HG03439 (cell line): ENCODE measurements around the gene C1R.

Source experiments
- ATAC-seq: cut with Tn5 transposase; IDR thresholded peaks from one replicate; pipeline ENCODE4 v1.9.1; 2021; ENCODE audit warnings: mild to moderate bottlenecking, moderate library complexity; ENCODE audit not compliant: unreplicated experiment

Gene C1R

GRCh38 chr12:7100239-7100638 lies 8.0 kb upstream of the C1R start:
- ATAC-seq: no peak

GRCh38 chr12:7099290-7099996 lies 7.2 kb upstream of the C1R start:
- no peak for ATAC-seq

GRCh38 chr12:7096979-7097378 lies 4.7 kb upstream of the C1R start:
- no peak for ATAC-seq

- ATAC-seq: no peak
Measured at GRCh38 chr12:7096006-7096932, 4.0 kb upstream of the C1R start.

GRCh38 chr12:7093892-7094291 lies 1.6 kb upstream of the C1R start:
- ATAC-seq: no peak

GRCh38 chr12:7093486-7093885 lies 1.2 kb upstream of the C1R start:
- ATAC-seq: no peak

GRCh38 chr12:7092986-7093460 lies 778 bp upstream of the C1R start:
- ATAC-seq: no peak

- ATAC-seq: no peak
Measured at GRCh38 chr12:7091660-7092228, 501 bp downstream of the C1R start.

GRCh38 chr12:7091171-7091570 lies 1.1 kb downstream of the C1R start:
- no peak for ATAC-seq

- ATAC-seq: no peak
Measured at GRCh38 chr12:7090222-7090998, 1.8 kb downstream of the C1R start.

- ATAC-seq: no peak
Measured at GRCh38 chr12:7089196-7089871, 2.9 kb downstream of the C1R start.

GRCh38 chr12:7083125-7083524 lies 9.1 kb downstream of the C1R start:
- no peak for ATAC-seq

GRCh38 chr12:7081037-7081436 lies 11.2 kb downstream of the C1R start:
- ATAC-seq: no peak

GRCh38 chr12:7079826-7080125 lies 12.5 kb downstream of the C1R start:
- no peak for ATAC-seq

- ATAC-seq: no peak
Measured at GRCh38 chr12:7078163-7078562, 14.1 kb downstream of the C1R start.

GRCh38 chr12:7076493-7076892 lies 15.8 kb downstream of the C1R start:
- ATAC-seq: no peak

GRCh38 chr12:7075939-7076338 lies 16.3 kb downstream of the C1R start:
- ATAC-seq: no peak

- ATAC-seq: no peak
Measured at GRCh38 chr12:7075518-7075917, 16.7 kb downstream of the C1R start.

GRCh38 chr12:7073946-7074345 lies 18.3 kb downstream of the C1R start:
- ATAC-seq: no peak

GRCh38 chr12:7072554-7072953 lies 19.7 kb downstream of the C1R start:
- no peak for ATAC-seq

- no peak for ATAC-seq
Measured at GRCh38 chr12:7072035-7072434, 20.2 kb downstream of the C1R start.
